Myocyte (in vitro differentiated cells): Measurements from ENCODE around the gene RAD23A. TPM values are rescaled to one million over a fixed set of nuclear protein-coding genes. Genes with fewer than 3 reads are reported as not detected.
"Not testable (repeated sequence)": the region's sequence is repeated elsewhere in the genome, so short reads cannot be mapped to it uniquely, and the experiment has no call there.

Experiments used
- DNase-seq: peaks from one replicate; pipeline ENCODE4 v3.0.0-alpha.2; 2012; ENCODE audit warnings: low read depth
- total RNA-seq: library from RNA; depleted of rRNA; stranded (reverse); fragments of >200 nt; gene quantifications from 2 replicates; pipeline ENCODE4 v1.2.3, GENCODE V29; 2014

The RAD23A gene
- total RNA-seq, 1 donor from 2014 or later: 199 TPM

GRCh38 chr19:12937927-12938778, 7.5 kb upstream of the RAD23A start, which contains the start of gene CALR:
CALR (plus strand) TSS chr19:12938609; CDS start chr19:12938680, 71 bp downstream.
- DNase-seq: peak; percentile 99

GRCh38 chr19:12938779-12939601, 6.7 kb upstream of the RAD23A start:
- peak; percentile 53 for DNase-seq

- no peak for DNase-seq
Observed at GRCh38 chr19:12939975-12940423, 5.7 kb upstream of the RAD23A start.

- DNase-seq: no peak
Observed at GRCh38 chr19:12940897-12941296, 4.8 kb upstream of the RAD23A start.

- no peak for DNase-seq
Observed at GRCh38 chr19:12943437-12944044, 2.1 kb upstream of the RAD23A start.

GRCh38 chr19:12944104-12944674, 1.5 kb upstream of the RAD23A start:
- DNase-seq: no peak

GRCh38 chr19:12946092-12946721, 545 bp downstream of the RAD23A start:
- DNase-seq: peak; percentile 88

GRCh38 chr19:12946731-12947496, 1.3 kb downstream of the RAD23A start:
- DNase-seq: no peak

- DNase-seq: no peak
Observed at GRCh38 chr19:12947702-12948611, 2.3 kb downstream of the RAD23A start.

GRCh38 chr19:12948612-12949362, 3.1 kb downstream of the RAD23A start:
- no peak for DNase-seq

GRCh38 chr19:12949363-12950283, 4.0 kb downstream of the RAD23A start:
- DNase-seq: peak; percentile 64

- DNase-seq: not testable (repeated sequence)
Observed at GRCh38 chr19:12952050-12952449, 6.4 kb downstream of the RAD23A start.

- DNase-seq: peak; percentile 76
Observed at GRCh38 chr19:12952488-12953137, 7.0 kb downstream of the RAD23A start.

GRCh38 chr19:12953138-12953798, 7.6 kb downstream of the RAD23A start:
- peak; percentile 88 for DNase-seq

- DNase-seq: no peak
Observed at GRCh38 chr19:12953799-12954611, 8.3 kb downstream of the RAD23A start.
